ENCODE results near the gene NBPF14. TPM values are rescaled to one million over a fixed set of nuclear protein-coding genes. Genes with fewer than 3 reads are reported as not detected.
"Not testable (repeated sequence)": the region's sequence is repeated elsewhere in the genome, so short reads cannot be mapped to it uniquely, and the experiment has no call there.

NBPF14 gene
- 23.8 TPM for total RNA-seq

GRCh38 chr1:148595911-148596310 lies at the start of gene NBPF14:
Gene NBPF14 (minus strand): TSS chr1:148596011. CDS start chr1:148595717, 294 bp downstream.
- H3K36me3 ChIP-seq; H3K27ac ChIP-seq; DNase-seq (ENCODE audit: low spot score in 2 of 2); H3K9me3 ChIP-seq; H3K4me1 ChIP-seq; H3K4me3 ChIP-seq; intact Hi-C loops (cut with DNase I); H3K27me3 ChIP-seq: not testable (repeated sequence)

GRCh38 chr1:148625451-148625850 lies 29.6 kb upstream of the NBPF14 start:
- H3K4me3 ChIP-seq; H3K9me3 ChIP-seq; H3K27me3 ChIP-seq; intact Hi-C loops (cut with DNase I); DNase-seq (ENCODE audit: low spot score in 2 of 2); H3K36me3 ChIP-seq; H3K4me1 ChIP-seq; H3K27ac ChIP-seq: not testable (repeated sequence)

- DNase-seq (ENCODE audit: low spot score in 2 of 2); H3K36me3 ChIP-seq; H3K9me3 ChIP-seq; H3K4me3 ChIP-seq; H3K27ac ChIP-seq; H3K4me1 ChIP-seq; intact Hi-C loops (cut with DNase I); H3K27me3 ChIP-seq: not testable (repeated sequence)
These were observed 22.4 kb upstream of the NBPF14 start for GRCh38 chr1:148618216-148618615.

GRCh38 chr1:148605266-148605665 lies 9.5 kb upstream of the NBPF14 start:
- H3K36me3 ChIP-seq; intact Hi-C loops (cut with DNase I); DNase-seq (ENCODE audit: low spot score in 2 of 2); H3K4me3 ChIP-seq; H3K27me3 ChIP-seq; H3K9me3 ChIP-seq; H3K4me1 ChIP-seq; H3K27ac ChIP-seq: not testable (repeated sequence)

GRCh38 chr1:148595360-148595759 lies 451 bp downstream of the NBPF14 start:
- H3K9me3 ChIP-seq; DNase-seq (ENCODE audit: low spot score in 2 of 2); H3K4me1 ChIP-seq; H3K27me3 ChIP-seq; H3K4me3 ChIP-seq; H3K27ac ChIP-seq; intact Hi-C loops (cut with DNase I); H3K36me3 ChIP-seq: not testable (repeated sequence)

GRCh38 chr1:148591098-148591497 lies 4.7 kb downstream of the NBPF14 start:
- DNase-seq (ENCODE audit: low spot score in 2 of 2); H3K9me3 ChIP-seq; H3K4me1 ChIP-seq; intact Hi-C loops (cut with DNase I); H3K27ac ChIP-seq; H3K36me3 ChIP-seq; H3K4me3 ChIP-seq; H3K27me3 ChIP-seq: not testable (repeated sequence)

GRCh38 chr1:148532158-148532557 lies 63.7 kb downstream of the NBPF14 start:
- DNase-seq (ENCODE audit: low spot score in 2 of 2); H3K27ac ChIP-seq; intact Hi-C loops (cut with DNase I); H3K36me3 ChIP-seq; H3K9me3 ChIP-seq; H3K27me3 ChIP-seq; H3K4me3 ChIP-seq; H3K4me1 ChIP-seq: not testable (repeated sequence)

- H3K4me3 ChIP-seq: peak overlapping the region; percentile 36 to 54
- H3K4me1 ChIP-seq; H3K27me3 ChIP-seq; H3K9me3 ChIP-seq; intact Hi-C loops (cut with DNase I); H3K36me3 ChIP-seq: not testable (repeated sequence)
- peak overlapping the region; percentile 37 to 59 for H3K27ac ChIP-seq
- peak in 1 of 2 donors; percentile 64 for DNase-seq (ENCODE audit: low spot score in 2 of 2)
These were observed 66.7 kb downstream of the NBPF14 start for GRCh38 chr1:148529101-148529567.

GRCh38 chr1:148528591-148528990 lies 67.2 kb downstream of the NBPF14 start:
- peak overlapping the region in 1 of 2 donors; percentile 37 for H3K27ac ChIP-seq
- H3K9me3 ChIP-seq: not testable (repeated sequence)

GRCh38 chr1:148526587-148526986 lies 69.2 kb downstream of the NBPF14 start:
- H3K9me3 ChIP-seq; DNase-seq (ENCODE audit: low spot score in 2 of 2); intact Hi-C loops (cut with DNase I); H3K4me3 ChIP-seq; H3K27ac ChIP-seq; H3K36me3 ChIP-seq; H3K27me3 ChIP-seq; H3K4me1 ChIP-seq: not testable (repeated sequence)

More at GRCh38 chr1:148528591-148528990, 67.2 kb downstream of the NBPF14 start:
- intact Hi-C loops (cut with DNase I); DNase-seq (ENCODE audit: low spot score in 2 of 2); H3K27me3 ChIP-seq; H3K4me1 ChIP-seq; H3K36me3 ChIP-seq: not testable (repeated sequence)
- TF ChIP-seq CTCF (IDR thresholded peaks at IDR 0.05): peak in 1 of 3 experiments; percentile 37
- H3K4me3 ChIP-seq: peak overlapping the region; percentile 36 to 54

GRCh38 chr1:148523205-148524144 lies 72.3 kb downstream of the NBPF14 start:
- DNase-seq (ENCODE audit: low spot score in 2 of 2); intact Hi-C loops (cut with DNase I); H3K9me3 ChIP-seq; H3K27me3 ChIP-seq; H3K4me1 ChIP-seq; H3K36me3 ChIP-seq: not testable (repeated sequence)
- peak overlapping the region in 1 of 2 donors; percentile 49 for H3K4me3 ChIP-seq
- peak overlapping the region; percentile 28 to 67 for H3K27ac ChIP-seq

GRCh38 chr1:148522561-148523204 lies 73.1 kb downstream of the NBPF14 start:
- H3K4me3 ChIP-seq: peak overlapping the region; percentile 41 to 49
- H3K9me3 ChIP-seq; H3K4me1 ChIP-seq; intact Hi-C loops (cut with DNase I); H3K36me3 ChIP-seq; H3K27me3 ChIP-seq: not testable (repeated sequence)
- peak; percentile 65 to 94 for DNase-seq (ENCODE audit: low spot score in 2 of 2)
- H3K27ac ChIP-seq: peak overlapping the region; percentile 28 to 67

GRCh38 chr1:148522072-148522471 lies 73.7 kb downstream of the NBPF14 start:
- H3K9me3 ChIP-seq; H3K36me3 ChIP-seq; H3K27me3 ChIP-seq; H3K4me1 ChIP-seq; intact Hi-C loops (cut with DNase I): not testable (repeated sequence)
- Histone ChIP-seq H3K4me3 (peak overlapping the region; percentile 40 to 49), H3K27ac (peak overlapping the region in 1 of 2 donors; percentile 67)
- peak; percentile 63 to 91 for DNase-seq (ENCODE audit: low spot score in 2 of 2)

All from ascending aorta (tissue), 2 donors.